Panc1 (cell line): ENCODE measurements around the gene PDP2. TPM values are rescaled to one million over a fixed set of nuclear protein-coding genes. Genes with fewer than 3 reads are reported as not detected.

ENCODE experiments used
- ATAC-seq: fragments of 200-7000 bp; cut with Tn5 transposase; 2 replicates; pipeline ENCODE4 v1.9.1; 2020; ENCODE audit warnings: mild to moderate bottlenecking, moderate library complexity
- BruUV-seq: library from RNA; stranded (reverse); fragments of 400-500 nt; replicated peaks from 2 replicates; lab custom pipeline; 2021; lab: Mats Ljungman, UMichigan
- CTCF ChIA-PET: fragments of 300-600 bp; sonication (Branson Sonifier 250); formaldehyde crosslinking; loops from one replicate; lab custom pipeline; 2022; ENCODE audit warnings: antibody characterized with exemption; lab: Charles Lee
- POLR2A ChIA-PET: fragments of 300-600 bp; sonication (Branson Sonifier 250); formaldehyde crosslinking; loops from one replicate; lab custom pipeline; 2022; ENCODE audit warnings: antibody characterized with exemption; lab: Charles Lee
- DNase-seq: peaks from one replicate; pipeline ENCODE4 v3.0.0-alpha.2; 2010; ENCODE audit warnings: low read depth, low spot score
- H3K27ac ChIP-seq: 2 replicates; pipeline ENCODE4 v1.5.1; 2011; ENCODE audit warnings: mild to moderate bottlenecking, low read length, inconsistent platforms
- H3K27me3 ChIP-seq: fragments of 200-500 bp; sonication (Bioruptor generic); 2 replicates; pipeline ENCODE4 v1.6.0; 2014; ENCODE audit warnings: low read length, inconsistent platforms; ENCODE audit not compliant: control insufficient read depth, insufficient read depth
- H3K36me3 ChIP-seq: fragments of 200-500 bp; sonication (Bioruptor generic); 2 replicates; pipeline ENCODE4 v1.5.1; 2014; ENCODE audit warnings: inconsistent platforms, mild to moderate bottlenecking, low read length, moderate library complexity; ENCODE audit not compliant: control insufficient read depth, insufficient read depth
- H3K4me1 ChIP-seq: 2 replicates; pipeline ENCODE4 v1.5.1; 2011; ENCODE audit warnings: inconsistent platforms, mild to moderate bottlenecking, low read length, moderate library complexity; ENCODE audit not compliant: control insufficient read depth, insufficient read depth
- H3K4me3 ChIP-seq, 2 experiments: 2 replicates each; pipeline ENCODE4 v1.5.1; 2011 to 2012; ENCODE audit warnings: low read depth in 2 of 2, low read length in 2 of 2, mild to moderate bottlenecking in 2 of 2, inconsistent platforms in 1 of 2, moderate library complexity in 1 of 2
- H3K9me3 ChIP-seq: fragments of 200-500 bp; sonication (Bioruptor generic); 2 replicates; pipeline ENCODE4 v1.5.1; 2014; ENCODE audit warnings: low read depth, mild to moderate bottlenecking, inconsistent platforms, low read length, moderate library complexity; ENCODE audit not compliant: control insufficient read depth, insufficient read depth
- CTCF ChIP-seq: fragments of 450-650 bp; IDR thresholded peaks from 2 replicates; pipeline ENCODE4 v1.5.1; 2017; ENCODE audit warnings: mild to moderate bottlenecking
- POLR2AphosphoS5 ChIP-seq: IDR thresholded peaks from 2 replicates; pipeline ENCODE4 v1.6.1; 2012; ENCODE audit warnings: mild to moderate bottlenecking, low read depth, low read length, moderate library complexity
- REST ChIP-seq, 2 experiments: IDR thresholded peaks; 2 replicates each; pipeline ENCODE4 v1.6.1; 2011 to 2012; ENCODE audit warnings: low read depth in 2 of 2, control low read depth in 1 of 2, low read length in 1 of 2, mild to moderate bottlenecking in 1 of 2, moderate library complexity in 1 of 2; ENCODE audit not compliant: insufficient read depth in 1 of 2
- SIN3A ChIP-seq: IDR thresholded peaks from 2 replicates; pipeline ENCODE4 v1.6.1; 2012; ENCODE audit warnings: low read depth, mild to moderate bottlenecking, low read length, moderate library complexity, borderline replicate concordance; ENCODE audit not compliant: insufficient read depth
- TCF7L2 ChIP-seq: IDR thresholded peaks from 2 replicates; pipeline ENCODE4 v1.6.1; 2011; ENCODE audit warnings: mild to moderate bottlenecking, low read depth, low read length, inconsistent platforms
- in situ Hi-C: cut with HindIII; loops from 2 replicates; pipeline ENCODE4 v1.10.0; 2016; ENCODE audit warnings: low sequenced_read_pairs, low pct_unique_long_range_greater_than_20kb
- intact Hi-C: fragments of 100-400 bp; cut with micrococcal nuclease; formaldehyde crosslinking; loops from one replicate; pipeline ENCODE4 v1.10.0; 2022; ENCODE audit not compliant: unreplicated experiment
- total RNA-seq: library from RNA; stranded (reverse); gene quantifications from one replicate; pipeline ENCODE4 v1.2.1, GENCODE V29; 2021; ENCODE audit not compliant: unreplicated experiment

PDP2 gene
- total RNA-seq, 1 experiment from 2014 or later = 15.9 TPM

- POLR2A ChIA-PET = no interaction called here
- CTCF ChIA-PET = interaction anchor here (1.3 kb wide), 1 partner anchor 11 kb away, joined by 7 read pairs; no protein-coding TSS in a partner anchor
Measured at GRCh38 chr16:66856801-66857200, 23.5 kb upstream of the PDP2 start.

GRCh38 chr16:66857437-66857836 is 22.9 kb upstream of the PDP2 start:
- no peak overlapping the region for H3K27ac ChIP-seq
- CTCF ChIA-PET = no interaction called here
- POLR2A ChIA-PET = no interaction called here
- no peaks in the 10 kb centered on the region for H3K4me1 ChIP-seq
- H3K4me3 ChIP-seq = no peak overlapping the region
- BruUV-seq = no TSS peak
- DNase-seq (no peak), ATAC-seq (no peak)
- in situ Hi-C loops (no loop called here), intact Hi-C loops (no loop called here)
- TF ChIP-seq REST (IDR thresholded peaks at IDR 0.05; ENCODE audit: insufficient read depth in 1 of 2, low read depth in 2 of 2, low read length in 1 of 2) (no peak), CTCF (no peak), POLR2AphosphoS5 (no peak), TCF7L2 (no peak), SIN3A (no peak)
- H3K36me3 ChIP-seq = no peaks in the 10 kb centered on the region
- no peaks in the 10 kb centered on the region for H3K27me3 ChIP-seq
- H3K9me3 ChIP-seq = no peaks in the 10 kb centered on the region

More at GRCh38 chr16:66856801-66857200, 23.5 kb upstream of the PDP2 start:
- no peak for DNase-seq
- Histone ChIP-seq H3K36me3 (no peaks in the 10 kb centered on the region), H3K4me1 (no peaks in the 10 kb centered on the region), H3K27me3 (no peaks in the 10 kb centered on the region), H3K9me3 (no peaks in the 10 kb centered on the region), H3K27ac (no peak overlapping the region), H3K4me3 (no peak overlapping the region)
- no peak for TF ChIP-seq REST (IDR thresholded peaks at IDR 0.05; ENCODE audit: insufficient read depth in 1 of 2, low read depth in 2 of 2, low read length in 1 of 2)
- TF ChIP-seq POLR2AphosphoS5 = no peak
- no peak for TF ChIP-seq SIN3A
- TF ChIP-seq TCF7L2 = no peak
- no peak for TF ChIP-seq CTCF
- no peak for ATAC-seq
- in situ Hi-C loops = no loop called here
- intact Hi-C loops = no loop called here
- no TSS peak for BruUV-seq
